ENCODE data around the gene GPA33. TPM values are rescaled to one million over a fixed set of nuclear protein-coding genes. Genes with fewer than 3 reads are reported as not detected.

GPA33 gene
- total RNA-seq, 1 donor from 2014 or later, result 0.91 TPM

GRCh38 chr1:167109125-167109524, 18.9 kb upstream of the GPA33 start:
- H3K27me3 ChIP-seq (ENCODE audit: low read depth), result peaks cover 4% of the 10 kb centered on the region
- TF ChIP-seq, protein P1, sequence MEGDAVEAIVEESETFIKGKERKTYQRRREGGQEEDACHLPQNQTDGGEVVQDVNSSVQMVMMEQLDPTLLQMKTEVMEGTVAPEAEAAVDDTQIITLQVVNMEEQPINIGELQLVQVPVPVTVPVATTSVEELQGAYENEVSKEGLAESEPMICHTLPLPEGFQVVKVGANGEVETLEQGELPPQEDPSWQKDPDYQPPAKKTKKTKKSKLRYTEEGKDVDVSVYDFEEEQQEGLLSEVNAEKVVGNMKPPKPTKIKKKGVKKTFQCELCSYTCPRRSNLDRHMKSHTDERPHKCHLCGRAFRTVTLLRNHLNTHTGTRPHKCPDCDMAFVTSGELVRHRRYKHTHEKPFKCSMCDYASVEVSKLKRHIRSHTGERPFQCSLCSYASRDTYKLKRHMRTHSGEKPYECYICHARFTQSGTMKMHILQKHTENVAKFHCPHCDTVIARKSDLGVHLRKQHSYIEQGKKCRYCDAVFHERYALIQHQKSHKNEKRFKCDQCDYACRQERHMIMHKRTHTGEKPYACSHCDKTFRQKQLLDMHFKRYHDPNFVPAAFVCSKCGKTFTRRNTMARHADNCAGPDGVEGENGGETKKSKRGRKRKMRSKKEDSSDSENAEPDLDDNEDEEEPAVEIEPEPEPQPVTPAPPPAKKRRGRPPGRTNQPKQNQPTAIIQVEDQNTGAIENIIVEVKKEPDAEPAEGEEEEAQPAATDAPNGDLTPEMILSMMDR (IDR thresholded peaks at IDR 0.05; ENCODE audit: borderline replicate concordance), result no peak
- H3K9me3 ChIP-seq (replicated peaks), result peaks cover 3% of the 10 kb centered on the region
- no peak for DNase-seq
- intact Hi-C loops (cut with micrococcal nuclease), result no loop called here
- H3K4me1 ChIP-seq, result peaks cover 54% of the 10 kb centered on the region
- peak overlapping the region; percentile 71 for H3K27ac ChIP-seq (replicated peaks)
- no peaks in the 10 kb centered on the region for H3K36me3 ChIP-seq
- H3K4me3 ChIP-seq, result no peak overlapping the region

DNA sequence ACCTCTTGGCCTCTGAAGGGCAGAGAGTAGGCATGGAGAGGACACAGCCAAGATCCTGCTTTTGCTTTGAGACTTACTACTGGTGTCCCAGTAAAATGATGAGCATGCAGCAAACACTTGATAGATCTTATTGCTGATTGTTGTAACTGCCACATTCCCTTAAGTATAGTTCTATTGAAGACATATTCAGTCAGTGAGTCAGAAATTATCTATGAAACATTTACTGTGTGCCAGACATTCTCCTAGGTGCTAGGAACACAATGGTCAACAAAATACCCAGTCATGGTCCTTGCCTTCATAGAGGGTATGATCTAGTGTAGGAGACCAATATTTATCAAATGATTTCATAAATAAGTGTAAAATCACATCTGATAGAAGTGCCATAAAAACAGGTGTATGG, 17.3 kb upstream of the GPA33 start:
- intact Hi-C loops (cut with micrococcal nuclease), result no loop called here
- peak overlapping the region; percentile 71 for H3K27ac ChIP-seq (replicated peaks)
- H3K9me3 ChIP-seq (replicated peaks), result peaks cover 3% of the 10 kb centered on the region
- H3K27me3 ChIP-seq (ENCODE audit: low read depth), result no peaks in the 10 kb centered on the region
- H3K4me1 ChIP-seq, result peaks cover 70% of the 10 kb centered on the region
- no peak overlapping the region for H3K4me3 ChIP-seq
- TF ChIP-seq, protein P1 (IDR thresholded peaks at IDR 0.05; ENCODE audit: borderline replicate concordance), result no peak
- H3K36me3 ChIP-seq, result no peaks in the 10 kb centered on the region
- DNase-seq, result no peak

DNA sequence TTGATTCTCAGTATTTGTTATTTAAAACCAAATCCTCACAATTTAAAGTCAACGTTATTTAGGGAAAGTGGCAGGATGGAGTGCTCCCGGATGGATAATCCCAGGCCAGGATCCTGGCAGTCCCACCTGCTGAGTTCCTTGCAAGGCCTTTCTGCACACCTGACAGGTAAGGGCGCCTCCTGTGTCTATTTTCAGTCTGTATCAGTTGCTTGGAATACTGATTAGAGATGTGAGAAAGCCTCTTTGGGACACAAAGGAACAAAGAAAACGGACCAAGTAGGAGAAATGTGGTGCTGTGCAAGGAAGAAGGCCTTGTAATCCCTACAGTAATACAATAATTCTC, 15.9 kb upstream of the GPA33 start:
- peaks cover 74% of the 10 kb centered on the region for H3K4me1 ChIP-seq
- H3K4me3 ChIP-seq, result no peak overlapping the region
- peak overlapping the region; percentile 71 for H3K27ac ChIP-seq (replicated peaks)
- peaks cover 3% of the 10 kb centered on the region for H3K27me3 ChIP-seq (ENCODE audit: low read depth)
- DNase-seq, result no peak
- peaks cover 3% of the 10 kb centered on the region for H3K36me3 ChIP-seq
- H3K9me3 ChIP-seq (replicated peaks), result peaks cover 3% of the 10 kb centered on the region
- intact Hi-C loops (cut with micrococcal nuclease), result no loop called here
- TF ChIP-seq, protein P1 (IDR thresholded peaks at IDR 0.05; ENCODE audit: borderline replicate concordance), result no peak

- DNase-seq, result no peak
- TF ChIP-seq, protein P1 (IDR thresholded peaks at IDR 0.05; ENCODE audit: borderline replicate concordance), result no peak
- intact Hi-C loops (cut with micrococcal nuclease), result no loop called here
- H3K27ac ChIP-seq (replicated peaks), result peak overlapping the region; percentile 71
- no peak overlapping the region for H3K4me3 ChIP-seq
- peaks cover under 1% of the 10 kb centered on the region for H3K9me3 ChIP-seq (replicated peaks)
- H3K4me1 ChIP-seq, result peaks cover 74% of the 10 kb centered on the region
- H3K27me3 ChIP-seq (ENCODE audit: low read depth), result peaks cover 4% of the 10 kb centered on the region
- H3K36me3 ChIP-seq, result peaks cover 8% of the 10 kb centered on the region
Measured at GRCh38 chr1:167105271-167106118, 15.3 kb upstream of the GPA33 start.

- intact Hi-C loops (cut with micrococcal nuclease), result no loop called here
- no peak for DNase-seq
- H3K9me3 ChIP-seq (replicated peaks), result no peaks in the 10 kb centered on the region
- H3K4me1 ChIP-seq, result peaks cover 74% of the 10 kb centered on the region
- peaks cover 14% of the 10 kb centered on the region for H3K36me3 ChIP-seq
- TF ChIP-seq, protein P1 (IDR thresholded peaks at IDR 0.05; ENCODE audit: borderline replicate concordance), result no peak
- H3K27ac ChIP-seq (replicated peaks), result peak overlapping the region; percentile 71
- H3K27me3 ChIP-seq (ENCODE audit: low read depth), result peaks cover 12% of the 10 kb centered on the region
- H3K4me3 ChIP-seq, result no peak overlapping the region
Measured at GRCh38 chr1:167104256-167104633, 14.1 kb upstream of the GPA33 start.

Measured in left ventricle myocardium inferior (tissue), 1 donor.